Stimulated activated CD4-positive, alpha-beta T cell treated with anti-CD3 and anti-CD28 coated beads, Interleukin-4, amount 100 ng/mL, for 24 hours (primary cell): ENCODE results near the gene PLEKHA7.

Experiments
- DNase-seq: peaks from one replicate; pipeline ENCODE4 v3.0.0-alpha.2; 2020

The PLEKHA7 gene

GRCh38 chr11:16801288-16801980, 212.8 kb downstream of the PLEKHA7 start:
- DNase-seq: no peak

GRCh38 chr11:16800382-16800781, 213.8 kb downstream of the PLEKHA7 start:
- no peak for DNase-seq

- DNase-seq: no peak
Observed at GRCh38 chr11:16799890-16800289, 214.3 kb downstream of the PLEKHA7 start.

GRCh38 chr11:16799221-16799620, 215.0 kb downstream of the PLEKHA7 start:
- DNase-seq: no peak

- no peak for DNase-seq
Observed at GRCh38 chr11:16797776-16798175, 216.4 kb downstream of the PLEKHA7 start.

- no peak for DNase-seq
Observed at GRCh38 chr11:16796311-16796710, 217.9 kb downstream of the PLEKHA7 start.

GRCh38 chr11:16795146-16795545, 219.1 kb downstream of the PLEKHA7 start:
- no peak for DNase-seq

- no peak for DNase-seq
Observed at GRCh38 chr11:16794047-16794818, 220.0 kb downstream of the PLEKHA7 start.

- DNase-seq: no peak
Observed at GRCh38 chr11:16793511-16793910, 220.7 kb downstream of the PLEKHA7 start.

GRCh38 chr11:16793009-16793408, 221.2 kb downstream of the PLEKHA7 start:
- no peak for DNase-seq

GRCh38 chr11:16792426-16792825, 221.8 kb downstream of the PLEKHA7 start:
- DNase-seq: no peak

GRCh38 chr11:16791191-16791961, 222.8 kb downstream of the PLEKHA7 start:
- DNase-seq: no peak

GRCh38 chr11:16790486-16791190, 223.6 kb downstream of the PLEKHA7 start:
- DNase-seq: no peak

GRCh38 chr11:16789560-16790485, 224.4 kb downstream of the PLEKHA7 start:
- DNase-seq: no peak

- DNase-seq: no peak
Observed at GRCh38 chr11:16789063-16789420, 225.2 kb downstream of the PLEKHA7 start.

- peak; percentile 58 for DNase-seq
Observed at GRCh38 chr11:16788141-16789062, 225.8 kb downstream of the PLEKHA7 start.

GRCh38 chr11:16787035-16787742, 227.0 kb downstream of the PLEKHA7 start:
- no peak for DNase-seq

GRCh38 chr11:16786131-16786530, 228.1 kb downstream of the PLEKHA7 start:
- no peak for DNase-seq

GRCh38 chr11:16785520-16786128, 228.6 kb downstream of the PLEKHA7 start:
- DNase-seq: peak; percentile 68

GRCh38 chr11:16784666-16785065, 229.5 kb downstream of the PLEKHA7 start:
- no peak for DNase-seq
